HG03432 (cell line): ENCODE measurements around the gene TLK2.

Experiments used
- ATAC-seq: cut with Tn5 transposase; IDR thresholded peaks from one replicate; pipeline ENCODE4 v1.9.1; 2021; ENCODE audit warnings: mild to moderate bottlenecking, moderate library complexity; ENCODE audit not compliant: unreplicated experiment

TLK2 gene

GRCh38 chr17:62626719-62627218, 148.1 kb downstream of the TLK2 start:
- ATAC-seq: no peak

- ATAC-seq: peak; percentile 53
Measured at GRCh38 chr17:62627219-62627903, 148.7 kb downstream of the TLK2 start, which contains the start of gene MRC2. MRC2 (plus strand) TSS chr17:62627670; CDS start chr17:62627803, 133 bp downstream.

- peak; percentile 39 for ATAC-seq
Measured at GRCh38 chr17:62627904-62628633, 149.4 kb downstream of the TLK2 start.

GRCh38 chr17:62628831-62629555, 150.4 kb downstream of the TLK2 start:
- no peak for ATAC-seq

- ATAC-seq: no peak
Measured at GRCh38 chr17:62629556-62630364, 151.1 kb downstream of the TLK2 start.

GRCh38 chr17:62630365-62631085, 151.9 kb downstream of the TLK2 start:
- ATAC-seq: no peak

- ATAC-seq: no peak
Measured at GRCh38 chr17:62631086-62631935, 152.7 kb downstream of the TLK2 start.

GRCh38 chr17:62631936-62632924, 153.6 kb downstream of the TLK2 start:
- ATAC-seq: no peak

GRCh38 chr17:62637809-62638208, 159.2 kb downstream of the TLK2 start:
- no peak for ATAC-seq

GRCh38 chr17:62641153-62641552, 162.5 kb downstream of the TLK2 start:
- ATAC-seq: no peak

- ATAC-seq: no peak
Measured at GRCh38 chr17:62641951-62642350, 163.3 kb downstream of the TLK2 start.

- no peak for ATAC-seq
Measured at GRCh38 chr17:62643496-62643895, 164.9 kb downstream of the TLK2 start.

GRCh38 chr17:62644487-62645173, 166.0 kb downstream of the TLK2 start:
- no peak for ATAC-seq

- ATAC-seq: no peak
Measured at GRCh38 chr17:62648251-62648955, 169.8 kb downstream of the TLK2 start.

- ATAC-seq: no peak
Measured at GRCh38 chr17:62648956-62649294, 170.3 kb downstream of the TLK2 start.

GRCh38 chr17:62649570-62649969, 170.9 kb downstream of the TLK2 start:
- ATAC-seq: no peak

- ATAC-seq: no peak
Measured at GRCh38 chr17:62650587-62650986, 172.0 kb downstream of the TLK2 start.
